NB4 (cell line): ENCODE results near the gene KPNA4.

Source experiments
- MAX ChIP-seq: IDR thresholded peaks from 2 replicates; pipeline ENCODE4 v1.6.1; 2011; ENCODE audit warnings: low read depth, low read length
- MYC ChIP-seq: IDR thresholded peaks from 2 replicates; pipeline ENCODE4 v1.6.1; 2011; ENCODE audit warnings: low read depth, low read length
- POLR2A ChIP-seq: IDR thresholded peaks from 2 replicates; pipeline ENCODE4 v1.6.1; 2011; ENCODE audit warnings: mild to moderate bottlenecking; ENCODE audit not compliant: insufficient read length; ENCODE audit errors: extremely low read depth
- TF ChIP-seq, protein P1 (sequence below): IDR thresholded peaks from one replicate; pipeline ENCODE4 v1.5.1; 2012; ENCODE audit warnings: low read depth, low read length

GRCh38 chr3:160451602-160452001 is 113.8 kb downstream of the KPNA4 start:
- TF ChIP-seq, protein P1, sequence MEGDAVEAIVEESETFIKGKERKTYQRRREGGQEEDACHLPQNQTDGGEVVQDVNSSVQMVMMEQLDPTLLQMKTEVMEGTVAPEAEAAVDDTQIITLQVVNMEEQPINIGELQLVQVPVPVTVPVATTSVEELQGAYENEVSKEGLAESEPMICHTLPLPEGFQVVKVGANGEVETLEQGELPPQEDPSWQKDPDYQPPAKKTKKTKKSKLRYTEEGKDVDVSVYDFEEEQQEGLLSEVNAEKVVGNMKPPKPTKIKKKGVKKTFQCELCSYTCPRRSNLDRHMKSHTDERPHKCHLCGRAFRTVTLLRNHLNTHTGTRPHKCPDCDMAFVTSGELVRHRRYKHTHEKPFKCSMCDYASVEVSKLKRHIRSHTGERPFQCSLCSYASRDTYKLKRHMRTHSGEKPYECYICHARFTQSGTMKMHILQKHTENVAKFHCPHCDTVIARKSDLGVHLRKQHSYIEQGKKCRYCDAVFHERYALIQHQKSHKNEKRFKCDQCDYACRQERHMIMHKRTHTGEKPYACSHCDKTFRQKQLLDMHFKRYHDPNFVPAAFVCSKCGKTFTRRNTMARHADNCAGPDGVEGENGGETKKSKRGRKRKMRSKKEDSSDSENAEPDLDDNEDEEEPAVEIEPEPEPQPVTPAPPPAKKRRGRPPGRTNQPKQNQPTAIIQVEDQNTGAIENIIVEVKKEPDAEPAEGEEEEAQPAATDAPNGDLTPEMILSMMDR = no peak
- no peak for TF ChIP-seq POLR2A
- TF ChIP-seq MAX = no peak
- TF ChIP-seq MYC = no peak
